Upper lobe of left lung (tissue), 4 donors: ENCODE measurements around the gene CRACDL.
A peak's percentile ranks its signal among the peaks of the same experiment; 100 is the strongest.

Experiments used
- CTCF ChIP-seq, 6 experiments: fragments of 450-650 bp in 4 of 6; fragments of 200-600 bp in 2 of 6; sonication (generic) in 2 of 6; IDR thresholded peaks; one replicate each; pipeline ENCODE4 v1.5.1; 2016 to 2019; ENCODE audit warnings: antibody characterized with exemption in 6 of 6
- EP300 ChIP-seq, 4 donors: sonication (generic); formaldehyde crosslinking; IDR thresholded peaks; one replicate each; pipeline ENCODE4 v1.5.1; 2017; ENCODE audit warnings: antibody characterized with exemption in 4 of 4, control low read depth in 2 of 4
- POLR2A ChIP-seq, 4 donors: fragments of 450-650 bp; IDR thresholded peaks; one replicate each; pipeline ENCODE4 v1.5.1; 2016 to 2017; ENCODE audit warnings: antibody characterized with exemption in 4 of 4, mild to moderate bottlenecking in 2 of 4
- POLR2AphosphoS5 ChIP-seq, 2 donors: sonication (generic); formaldehyde crosslinking; IDR thresholded peaks; one replicate each; pipeline ENCODE4 v1.5.1; 2017; ENCODE audit warnings: antibody characterized with exemption in 2 of 2

- TF ChIP-seq CTCF (IDR thresholded peaks at IDR 0.05) (peak in 2 of 6 experiments; percentile 15 to 44), POLR2A (IDR thresholded peaks at IDR 0.05) (no peak), POLR2AphosphoS5 (IDR thresholded peaks at IDR 0.05) (peak; percentile 59 to 64), EP300 (IDR thresholded peaks at IDR 0.05) (peak in 2 of 4 donors; percentile 7 to 79)
Observed at GRCh38 chr2:98869870-98870269, 66.2 kb downstream of the CRACDL start.
